ENCODE data around the gene KRT6A. TPM values are rescaled to one million over a fixed set of nuclear protein-coding genes. Genes with fewer than 3 reads are reported as not detected.

Gene KRT6A
- total RNA-seq, 4 donors from 2014 or later = 0.30 TPM; not detected in 3

DNA sequence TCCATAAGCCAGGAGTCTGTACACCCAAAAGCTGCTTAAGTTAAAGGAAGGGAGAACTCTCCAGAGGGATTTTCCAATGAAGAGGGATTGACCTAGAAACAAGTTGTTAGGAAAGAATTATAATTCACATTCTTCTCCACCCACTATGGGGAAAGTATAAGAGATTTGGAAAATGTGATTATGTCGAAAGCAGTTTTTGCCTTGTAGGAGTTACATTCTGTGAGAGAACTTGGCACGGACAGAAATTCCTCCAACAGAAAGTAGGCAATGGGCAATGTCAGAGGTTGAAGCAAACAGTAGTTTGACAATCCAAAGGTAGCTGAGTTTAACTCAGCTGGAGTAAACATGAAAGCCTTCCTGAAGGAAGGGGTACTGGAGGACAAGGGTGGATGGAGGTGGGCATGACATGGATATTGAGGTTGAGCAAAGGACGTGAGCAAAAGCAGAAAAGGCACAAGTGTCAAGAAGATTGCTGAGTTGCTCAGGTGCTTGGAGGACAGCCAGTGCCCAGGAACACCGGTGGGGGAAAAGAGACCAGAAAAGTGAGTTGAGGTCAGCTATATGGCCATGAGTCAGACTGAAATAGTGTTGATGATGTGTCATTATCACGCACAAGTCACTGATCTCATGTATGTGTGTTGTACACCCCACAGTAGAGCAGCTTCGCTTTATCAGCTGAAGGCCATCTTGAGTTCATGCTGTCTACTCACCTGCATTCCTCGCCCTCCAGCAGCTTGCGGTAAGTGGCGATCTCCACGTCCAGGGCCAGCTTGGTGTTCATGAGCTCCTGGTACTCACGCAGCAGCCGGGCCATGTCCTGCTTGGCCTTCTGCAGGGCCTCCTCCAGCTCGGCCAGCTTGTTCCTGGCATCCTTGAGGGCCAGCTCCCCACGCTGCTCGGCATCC lies 23.1 kb upstream of the KRT6A start:
- no peaks in the 10 kb centered on the region for H3K36me3 ChIP-seq
- H3K9me3 ChIP-seq = peaks cover 0 to 2% (median 0%) of the 10 kb centered on the region in 4 donors
- peak in 1 of 2 donors; percentile 4 for DNase-seq (ENCODE audit: low spot score in 2 of 2)
- no peaks in the 10 kb centered on the region for H3K4me1 ChIP-seq
- H3K4me3 ChIP-seq = no peak overlapping the region
- 80 to 81% methylated on average over 12 to 15 of the region's 15 CpGs for WGBS, 2 donors
- TF ChIP-seq EP300 (IDR thresholded peaks at IDR 0.05) (no peak), POLR2A (IDR thresholded peaks at IDR 0.05) (no peak)
- TF ChIP-seq, protein P1, sequence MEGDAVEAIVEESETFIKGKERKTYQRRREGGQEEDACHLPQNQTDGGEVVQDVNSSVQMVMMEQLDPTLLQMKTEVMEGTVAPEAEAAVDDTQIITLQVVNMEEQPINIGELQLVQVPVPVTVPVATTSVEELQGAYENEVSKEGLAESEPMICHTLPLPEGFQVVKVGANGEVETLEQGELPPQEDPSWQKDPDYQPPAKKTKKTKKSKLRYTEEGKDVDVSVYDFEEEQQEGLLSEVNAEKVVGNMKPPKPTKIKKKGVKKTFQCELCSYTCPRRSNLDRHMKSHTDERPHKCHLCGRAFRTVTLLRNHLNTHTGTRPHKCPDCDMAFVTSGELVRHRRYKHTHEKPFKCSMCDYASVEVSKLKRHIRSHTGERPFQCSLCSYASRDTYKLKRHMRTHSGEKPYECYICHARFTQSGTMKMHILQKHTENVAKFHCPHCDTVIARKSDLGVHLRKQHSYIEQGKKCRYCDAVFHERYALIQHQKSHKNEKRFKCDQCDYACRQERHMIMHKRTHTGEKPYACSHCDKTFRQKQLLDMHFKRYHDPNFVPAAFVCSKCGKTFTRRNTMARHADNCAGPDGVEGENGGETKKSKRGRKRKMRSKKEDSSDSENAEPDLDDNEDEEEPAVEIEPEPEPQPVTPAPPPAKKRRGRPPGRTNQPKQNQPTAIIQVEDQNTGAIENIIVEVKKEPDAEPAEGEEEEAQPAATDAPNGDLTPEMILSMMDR (IDR thresholded peaks at IDR 0.05) = no peak
- H3K27ac ChIP-seq = peak overlapping the region in 2 of 4 donors; percentile 58 to 61
- H3K27me3 ChIP-seq = no peaks in the 10 kb centered on the region

DNA sequence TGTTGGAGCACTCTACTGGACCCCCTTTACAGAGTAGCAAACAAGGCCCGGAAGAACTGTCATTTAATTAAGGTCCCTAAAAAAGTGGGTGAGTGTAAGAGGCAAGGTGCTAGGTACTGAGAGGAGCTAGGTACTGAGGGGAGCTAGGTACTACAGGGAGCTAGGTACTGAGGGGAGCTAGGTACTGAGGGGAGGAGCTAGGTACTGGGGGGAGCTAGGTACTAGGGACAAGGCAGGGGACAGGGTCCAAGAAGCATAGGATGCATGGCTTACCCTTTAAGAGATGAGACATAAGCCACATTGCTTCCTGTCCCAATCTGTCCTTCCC lies 22.2 kb upstream of the KRT6A start:
- peak in 1 of 2 donors; percentile 3 for DNase-seq (ENCODE audit: low spot score in 2 of 2)
- Histone ChIP-seq H3K4me3 (no peak overlapping the region), H3K27me3 (no peaks in the 10 kb centered on the region), H3K27ac (peak overlapping the region in 1 of 4 donors; percentile 61), H3K4me1 (no peaks in the 10 kb centered on the region), H3K36me3 (no peaks in the 10 kb centered on the region), H3K9me3 (peaks cover 0 to 11% (median 0%) of the 10 kb centered on the region in 4 donors)
- TF ChIP-seq EP300 (IDR thresholded peaks at IDR 0.05) (no peak), POLR2A (IDR thresholded peaks at IDR 0.05) (no peak)
- TF ChIP-seq, protein P1 (IDR thresholded peaks at IDR 0.05) = no peak
- 88 to 92% methylated on average over 1 of the region's 1 CpG for WGBS, 2 donors

DNA sequence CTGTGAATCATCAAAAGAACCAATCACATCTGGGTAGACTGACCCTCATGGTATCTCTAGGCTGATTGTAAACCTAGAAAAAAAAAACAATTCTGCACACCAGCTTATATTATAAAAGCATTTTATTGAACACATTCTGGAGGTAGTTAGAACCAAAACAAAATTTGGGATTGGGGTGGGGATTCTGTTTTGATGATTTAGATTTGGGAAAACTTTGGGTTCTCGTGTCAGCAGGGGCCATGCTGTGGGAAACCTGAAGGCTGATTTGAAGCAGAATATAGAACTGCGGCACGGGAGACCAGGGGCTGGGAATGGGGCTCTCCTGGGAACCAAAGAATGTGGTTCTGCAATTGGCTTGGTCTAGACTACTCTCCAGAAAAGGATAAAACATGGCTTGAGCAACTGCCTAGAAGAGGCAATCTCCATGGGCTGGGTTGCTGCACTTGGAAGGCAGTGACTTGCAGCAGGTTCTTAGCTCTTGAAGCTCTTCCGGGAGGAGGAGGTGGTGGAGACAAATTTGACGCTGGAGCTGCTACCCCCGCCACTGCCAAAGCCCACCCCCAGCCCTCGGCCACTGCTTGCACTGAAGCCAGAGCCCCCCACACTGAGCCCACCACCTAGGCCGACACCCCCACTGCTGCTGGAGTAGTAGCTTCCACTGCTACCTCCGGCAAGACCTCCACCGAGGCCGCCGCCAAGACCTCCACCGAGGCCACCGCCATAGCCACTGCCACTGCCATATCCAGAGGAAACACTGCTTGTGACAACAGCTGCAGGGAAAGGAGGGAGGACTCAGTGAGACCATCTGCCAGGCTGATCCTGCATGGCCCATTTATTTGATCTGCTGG lies 21.6 kb upstream of the KRT6A start:
- 89 to 92% methylated on average over 11 to 13 of the region's 14 CpGs for WGBS, 2 donors
- no peaks in the 10 kb centered on the region for H3K4me1 ChIP-seq
- no peaks in the 10 kb centered on the region for H3K27me3 ChIP-seq
- H3K9me3 ChIP-seq = peaks cover 0 to 11% (median 0%) of the 10 kb centered on the region in 4 donors
- TF ChIP-seq EP300 (IDR thresholded peaks at IDR 0.05) = no peak
- TF ChIP-seq, protein P1 (IDR thresholded peaks at IDR 0.05) = no peak
- no peak for TF ChIP-seq POLR2A (IDR thresholded peaks at IDR 0.05)
- peak in 1 of 2 donors; percentile 3 for DNase-seq (ENCODE audit: low spot score in 2 of 2)
- no peak overlapping the region for H3K4me3 ChIP-seq
- peak overlapping the region in 1 of 4 donors; percentile 61 for H3K27ac ChIP-seq
- no peaks in the 10 kb centered on the region for H3K36me3 ChIP-seq

DNA sequence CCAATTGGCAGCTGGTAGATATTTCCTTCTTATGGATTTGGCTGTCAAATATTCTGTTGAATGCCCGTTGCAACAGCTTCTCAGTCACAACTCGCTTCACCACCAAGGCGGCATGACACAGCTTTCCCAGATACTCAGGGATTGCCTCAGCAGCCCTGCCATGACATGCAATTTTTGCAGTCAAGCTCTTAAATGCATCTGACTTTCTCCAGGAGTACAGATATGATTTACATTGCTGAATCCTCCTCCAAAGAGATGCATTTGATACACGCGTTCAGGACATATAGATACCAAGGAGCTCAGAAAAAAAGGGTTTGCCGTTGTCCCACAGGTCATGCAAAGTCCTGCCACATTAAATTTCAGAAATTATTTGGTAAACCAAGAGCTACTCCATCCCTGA lies 20.7 kb upstream of the KRT6A start:
- DNase-seq (ENCODE audit: low spot score in 2 of 2) = no peak
- no peak overlapping the region for H3K4me3 ChIP-seq
- no peak for TF ChIP-seq EP300 (IDR thresholded peaks at IDR 0.05)
- no peak for TF ChIP-seq POLR2A (IDR thresholded peaks at IDR 0.05)
- TF ChIP-seq, protein P1 (IDR thresholded peaks at IDR 0.05) = no peak
- no peaks in the 10 kb centered on the region for H3K36me3 ChIP-seq
- peaks cover 0 to 11% (median 0%) of the 10 kb centered on the region in 4 donors for H3K9me3 ChIP-seq
- no peaks in the 10 kb centered on the region for H3K27me3 ChIP-seq
- H3K27ac ChIP-seq = no peak overlapping the region
- no peaks in the 10 kb centered on the region for H3K4me1 ChIP-seq
- WGBS, 2 donors = 87 to 92% methylated on average over 6 of the region's 6 CpGs
